ENCODE data around the gene MRPL46.

DNA sequence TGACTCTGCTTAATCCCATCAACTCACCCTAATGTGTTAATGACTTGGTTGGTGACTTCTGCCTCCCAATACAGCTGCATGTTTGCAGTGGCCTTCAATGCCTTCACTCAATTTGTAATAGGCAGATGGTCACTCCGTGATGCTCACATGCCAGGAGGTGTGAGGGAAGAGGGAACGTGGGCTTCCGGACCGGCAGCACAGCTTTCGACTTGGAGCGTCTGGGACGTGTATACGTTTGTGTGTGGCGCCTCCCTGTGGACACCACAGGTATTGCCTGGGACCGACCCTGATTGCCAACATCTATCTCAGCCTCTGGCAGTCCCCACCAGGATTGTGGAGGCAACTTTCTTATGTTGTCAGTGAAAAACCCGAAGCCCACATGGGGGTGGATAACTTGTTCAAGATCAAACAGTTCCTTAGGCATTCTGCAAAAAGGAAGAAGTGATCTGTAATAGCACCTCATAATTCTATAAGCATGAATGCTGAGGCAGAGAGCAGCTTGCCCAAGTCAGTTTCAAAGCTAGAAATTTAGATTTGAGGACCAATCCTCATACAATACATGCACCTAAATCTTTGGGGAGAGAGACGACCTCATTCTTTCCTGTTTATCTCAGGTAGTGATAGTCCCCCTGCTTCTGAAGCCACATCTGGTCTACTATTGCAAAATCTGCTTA, 16.9 kb downstream of the MRPL46 start:
- TF ChIP-seq, protein P1, sequence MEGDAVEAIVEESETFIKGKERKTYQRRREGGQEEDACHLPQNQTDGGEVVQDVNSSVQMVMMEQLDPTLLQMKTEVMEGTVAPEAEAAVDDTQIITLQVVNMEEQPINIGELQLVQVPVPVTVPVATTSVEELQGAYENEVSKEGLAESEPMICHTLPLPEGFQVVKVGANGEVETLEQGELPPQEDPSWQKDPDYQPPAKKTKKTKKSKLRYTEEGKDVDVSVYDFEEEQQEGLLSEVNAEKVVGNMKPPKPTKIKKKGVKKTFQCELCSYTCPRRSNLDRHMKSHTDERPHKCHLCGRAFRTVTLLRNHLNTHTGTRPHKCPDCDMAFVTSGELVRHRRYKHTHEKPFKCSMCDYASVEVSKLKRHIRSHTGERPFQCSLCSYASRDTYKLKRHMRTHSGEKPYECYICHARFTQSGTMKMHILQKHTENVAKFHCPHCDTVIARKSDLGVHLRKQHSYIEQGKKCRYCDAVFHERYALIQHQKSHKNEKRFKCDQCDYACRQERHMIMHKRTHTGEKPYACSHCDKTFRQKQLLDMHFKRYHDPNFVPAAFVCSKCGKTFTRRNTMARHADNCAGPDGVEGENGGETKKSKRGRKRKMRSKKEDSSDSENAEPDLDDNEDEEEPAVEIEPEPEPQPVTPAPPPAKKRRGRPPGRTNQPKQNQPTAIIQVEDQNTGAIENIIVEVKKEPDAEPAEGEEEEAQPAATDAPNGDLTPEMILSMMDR (IDR thresholded peaks at IDR 0.05; ENCODE audit: low read depth, low read length), result peak; percentile 98
- TF ChIP-seq EZH2phosphoT487 (IDR thresholded peaks at IDR 0.05; ENCODE audit: low read depth), result no peak
